GM18861 (cell line): ENCODE measurements around the gene OSBPL10.

Source experiments
- ATAC-seq: cut with Tn5 transposase; IDR thresholded peaks from one replicate; pipeline ENCODE4 v1.9.1; 2021; ENCODE audit not compliant: unreplicated experiment

Gene OSBPL10

DNA sequence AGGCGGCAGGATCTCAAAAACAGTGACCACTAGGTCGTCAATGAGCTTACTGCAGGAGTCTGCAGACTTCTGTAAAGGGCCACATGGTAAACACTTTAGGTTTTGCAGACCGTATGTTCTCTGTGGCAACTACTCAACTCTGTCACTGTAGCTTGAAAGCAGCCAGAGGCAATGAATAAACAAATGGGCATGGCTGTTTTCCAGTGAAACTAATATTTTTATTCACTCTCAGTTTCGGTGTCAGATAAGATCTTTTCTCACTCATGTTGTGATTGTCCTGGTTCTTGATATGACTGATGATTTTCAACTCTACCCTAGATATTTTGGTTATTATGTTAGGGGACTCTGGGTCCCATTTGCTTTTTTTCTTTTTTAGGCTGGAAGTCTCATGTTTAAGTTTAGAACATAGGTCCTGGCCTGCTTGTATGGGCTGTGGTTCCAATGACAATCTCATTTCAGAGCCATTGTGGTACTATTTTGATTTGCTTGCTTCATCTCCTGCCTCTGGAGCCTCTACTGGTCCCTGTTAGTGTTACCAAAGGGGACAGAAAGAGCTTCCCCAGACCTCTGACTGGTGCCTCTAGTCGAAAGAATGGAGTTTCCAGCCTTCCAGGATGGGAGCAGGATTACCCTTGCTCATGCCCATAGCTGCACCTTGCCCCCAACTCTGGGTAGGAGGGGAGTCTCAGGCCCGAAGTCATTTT, 226.3 kb downstream of the OSBPL10 start:
- ATAC-seq, result peak; percentile 94

DNA sequence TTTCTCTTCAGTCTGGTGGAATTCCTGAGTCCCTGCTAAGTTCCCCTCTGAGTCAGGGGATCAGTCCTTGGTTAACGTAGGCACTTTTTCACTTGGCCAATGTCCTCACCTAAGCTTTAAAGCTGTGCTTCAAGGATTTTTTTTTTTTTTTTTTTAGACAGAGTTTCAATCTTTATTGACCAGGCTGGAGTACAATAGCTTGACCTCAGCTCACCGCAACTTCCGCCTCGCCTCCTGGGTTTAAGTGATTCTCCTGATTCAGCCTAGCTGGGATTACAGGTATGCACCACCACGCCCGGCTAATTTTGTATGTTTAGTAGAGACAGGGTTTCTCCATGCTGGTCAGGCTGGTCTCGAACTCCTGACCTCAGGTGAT, 228.0 kb downstream of the OSBPL10 start:
- no peak for ATAC-seq

DNA sequence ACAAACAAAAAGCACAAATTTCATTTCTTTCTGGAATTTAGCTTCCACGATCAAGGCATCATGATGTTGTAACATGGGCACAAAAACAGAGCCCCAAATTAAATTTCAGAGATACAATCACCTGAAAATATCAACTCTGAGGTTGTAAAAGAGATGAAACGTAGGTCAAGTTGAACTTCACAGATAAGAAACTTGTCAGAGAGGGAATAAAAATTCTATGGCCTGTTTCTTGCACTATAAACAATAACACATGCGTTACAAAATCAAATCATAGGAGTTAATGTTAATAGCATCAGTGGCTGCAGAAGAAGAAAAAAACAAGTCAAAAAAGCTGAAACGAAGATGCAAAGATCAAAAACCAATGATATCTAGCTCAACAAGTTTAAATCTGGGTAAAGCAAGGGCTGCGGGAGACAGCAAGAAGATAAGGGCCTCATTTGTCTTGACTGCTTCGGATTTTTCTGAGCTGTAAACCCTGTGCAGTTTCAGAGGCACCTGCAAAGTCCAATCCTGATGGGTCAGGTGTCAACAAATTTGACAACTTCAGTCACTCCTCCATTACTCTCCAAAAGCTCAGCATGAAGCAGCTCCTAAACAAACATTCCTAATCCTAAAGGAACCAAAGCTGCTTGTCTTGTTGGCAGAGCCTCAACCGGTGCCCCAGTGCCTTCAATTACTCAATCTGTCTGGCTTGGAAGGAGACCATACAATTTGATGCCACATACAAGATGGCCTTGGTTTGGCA, 228.6 kb downstream of the OSBPL10 start:
- ATAC-seq, result no peak

DNA sequence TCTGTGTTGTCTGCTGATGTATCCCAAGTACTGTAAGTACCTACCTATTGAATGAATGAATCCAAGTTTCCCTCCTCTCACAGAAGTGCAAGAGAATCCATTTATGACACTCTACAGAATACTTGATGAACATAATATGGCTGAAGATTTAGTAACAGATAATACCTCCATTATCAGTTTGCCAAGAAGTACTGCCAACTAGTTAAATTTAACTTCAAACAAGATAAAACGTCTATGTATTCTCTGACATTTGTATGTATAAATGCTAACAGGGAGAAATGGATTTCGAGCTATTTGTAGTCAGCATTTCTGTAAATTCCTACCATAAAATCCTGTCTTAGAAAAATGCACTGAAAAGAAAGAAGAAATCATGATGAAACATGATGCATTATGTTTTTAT, 230.7 kb downstream of the OSBPL10 start:
- ATAC-seq, result no peak

DNA sequence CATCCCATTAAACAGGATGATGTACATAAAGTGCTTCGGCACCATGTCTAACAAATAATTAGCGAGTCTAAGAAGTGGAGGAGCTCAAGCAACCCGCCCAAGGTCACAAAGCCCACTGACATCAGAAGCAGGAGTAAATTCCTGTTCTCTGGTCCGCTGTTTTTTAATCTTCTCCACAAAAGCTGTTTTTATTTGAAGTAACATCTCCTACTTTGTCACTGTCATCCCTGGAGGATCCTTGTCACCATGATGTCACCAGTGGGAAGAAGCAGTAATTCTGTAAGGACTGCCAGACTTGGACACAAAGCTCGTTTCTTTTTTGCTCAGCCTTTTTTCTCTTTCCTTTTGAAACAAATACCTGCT, 232.1 kb downstream of the OSBPL10 start:
- no peak for ATAC-seq

DNA sequence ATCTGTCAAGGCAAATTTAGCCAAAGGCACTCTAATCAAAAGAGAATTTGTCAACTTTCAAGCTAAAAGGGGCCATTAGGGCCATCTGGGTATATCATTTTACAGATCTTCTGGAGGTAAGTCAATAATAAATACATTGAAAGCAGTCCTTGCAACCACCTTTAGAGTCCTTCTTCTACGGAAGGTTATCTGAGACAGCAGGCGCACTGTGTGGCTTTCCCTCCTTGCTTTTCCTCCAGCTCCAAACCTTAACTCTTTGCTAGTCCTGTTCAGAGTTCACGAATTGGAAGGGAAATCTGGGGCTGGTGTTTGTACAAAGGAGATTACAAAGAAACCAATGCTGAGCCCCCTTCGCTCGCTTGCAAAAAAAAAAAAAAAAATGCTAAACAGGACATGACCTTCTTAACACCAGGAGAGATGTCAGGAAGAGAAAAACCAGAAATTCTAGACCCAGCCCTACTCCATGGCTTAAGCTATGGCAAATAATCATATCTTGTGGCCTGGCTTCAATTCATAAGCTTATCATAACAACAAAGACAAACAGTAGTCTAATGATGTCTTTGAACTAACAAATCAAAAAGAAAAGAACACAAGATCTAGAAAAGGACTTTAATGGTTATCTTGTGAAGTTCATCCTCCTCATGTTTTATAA, 232.7 kb downstream of the OSBPL10 start:
- no peak for ATAC-seq

DNA sequence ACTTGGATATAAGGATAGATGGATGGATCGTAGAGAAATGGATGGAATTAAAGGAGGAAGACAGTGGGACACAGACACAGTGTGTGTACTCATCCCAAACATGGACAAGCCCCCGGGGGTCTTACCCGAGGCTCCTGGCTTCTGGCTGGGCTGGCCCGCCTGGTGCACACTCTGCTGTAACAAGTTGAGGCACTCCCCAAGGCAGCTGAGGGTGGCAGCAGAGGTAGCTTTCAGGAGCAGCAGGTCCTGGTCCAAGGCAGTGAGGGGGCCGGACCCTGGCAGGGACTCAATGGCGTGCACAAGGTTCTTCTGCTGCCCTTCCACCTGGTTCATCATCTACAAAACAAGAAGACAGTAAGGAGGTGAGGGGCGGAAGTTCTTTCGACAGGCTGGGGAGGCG, 233.3 kb downstream of the OSBPL10 start:
- no peak for ATAC-seq

DNA sequence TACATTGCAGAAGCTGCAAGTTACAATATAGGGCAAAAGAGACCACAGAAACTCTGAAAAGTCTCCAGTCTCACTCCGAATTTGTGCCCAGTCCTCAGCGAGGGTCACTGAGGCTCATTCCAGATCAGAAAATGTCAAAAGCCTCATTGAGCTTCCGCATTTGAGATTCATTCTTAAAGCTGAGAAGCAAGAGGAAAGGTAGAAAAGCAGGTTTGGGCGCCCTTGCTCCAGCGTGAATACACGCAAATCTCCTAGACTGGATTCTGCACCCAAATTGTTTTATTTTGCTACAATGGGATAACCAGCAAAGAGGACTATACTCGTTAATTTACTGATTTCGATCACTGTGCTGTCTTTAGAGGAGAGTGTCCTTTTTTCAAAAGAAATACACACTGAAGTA, 236.1 kb downstream of the OSBPL10 start:
- ATAC-seq, result no peak

DNA sequence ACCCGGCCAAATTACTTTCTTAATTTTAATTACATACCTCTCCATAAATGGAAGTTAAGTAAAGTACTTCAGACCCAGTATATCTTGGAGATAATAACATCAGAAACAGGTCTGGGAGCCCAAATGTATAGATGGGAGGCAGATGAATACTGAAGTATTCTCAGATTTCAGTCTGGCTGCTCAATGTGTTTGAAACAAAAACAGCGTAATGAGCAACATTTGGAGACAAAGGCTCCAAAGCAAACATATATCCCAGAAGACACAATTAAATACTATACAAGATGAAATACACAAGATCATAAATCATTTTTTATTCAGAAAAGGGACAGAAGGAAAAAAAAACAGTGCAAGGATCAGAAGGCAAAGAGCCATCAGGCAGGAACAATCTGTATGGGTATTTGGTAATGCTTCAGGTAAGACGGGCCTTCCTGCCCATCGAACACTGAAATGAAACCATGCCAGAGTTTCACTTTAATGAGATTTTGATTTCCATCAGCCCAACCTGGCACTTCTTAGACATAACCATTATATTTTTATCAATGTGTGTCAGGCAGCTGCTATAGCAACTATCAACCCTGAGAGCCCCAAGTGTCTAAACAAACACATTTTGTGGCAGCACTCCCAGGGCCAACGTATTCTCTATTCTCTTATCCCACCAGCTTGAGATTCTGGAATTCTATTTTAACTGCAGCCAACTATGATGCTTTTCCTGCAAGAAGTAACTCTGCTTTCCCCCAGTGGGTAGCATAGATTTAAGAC, 237.6 kb downstream of the OSBPL10 start:
- no peak for ATAC-seq

DNA sequence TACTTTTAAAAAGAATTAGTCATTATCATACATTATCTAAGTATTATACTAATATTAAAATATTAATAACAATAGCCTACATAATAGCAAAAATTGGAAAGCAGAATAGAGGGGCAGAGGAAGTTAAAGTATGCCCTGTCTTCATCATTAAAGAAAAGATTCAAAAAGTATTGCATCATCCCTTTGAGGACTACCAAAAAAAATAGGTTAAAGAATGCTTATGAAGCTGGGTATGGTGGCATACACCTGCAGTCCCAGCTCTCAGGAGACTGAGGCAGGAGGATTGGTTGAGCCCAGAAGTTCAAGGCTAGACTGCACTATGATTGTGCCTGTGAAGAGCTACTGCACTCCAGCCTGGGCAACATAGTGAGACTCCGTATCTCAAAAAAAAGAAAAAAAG, 240.7 kb downstream of the OSBPL10 start:
- ATAC-seq, result no peak

DNA sequence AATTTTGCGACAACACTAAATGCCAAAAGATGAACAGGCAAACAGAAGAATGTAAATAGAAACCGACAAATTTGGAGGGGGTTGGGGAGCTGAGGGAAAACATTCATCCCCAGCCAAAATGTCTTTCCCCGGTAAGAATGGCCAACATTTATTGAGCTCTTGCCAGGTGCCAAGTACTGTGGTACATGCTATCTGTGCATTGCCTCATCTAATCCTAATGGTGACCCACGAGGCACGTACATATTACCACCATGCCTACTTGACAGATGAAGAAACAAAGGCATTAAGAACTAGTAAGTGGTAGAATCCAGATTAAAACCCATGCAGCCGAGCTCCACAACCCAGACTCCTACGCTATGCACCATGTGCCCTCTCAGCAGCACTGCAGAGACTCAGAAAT, 242.7 kb downstream of the OSBPL10 start:
- no peak for ATAC-seq

DNA sequence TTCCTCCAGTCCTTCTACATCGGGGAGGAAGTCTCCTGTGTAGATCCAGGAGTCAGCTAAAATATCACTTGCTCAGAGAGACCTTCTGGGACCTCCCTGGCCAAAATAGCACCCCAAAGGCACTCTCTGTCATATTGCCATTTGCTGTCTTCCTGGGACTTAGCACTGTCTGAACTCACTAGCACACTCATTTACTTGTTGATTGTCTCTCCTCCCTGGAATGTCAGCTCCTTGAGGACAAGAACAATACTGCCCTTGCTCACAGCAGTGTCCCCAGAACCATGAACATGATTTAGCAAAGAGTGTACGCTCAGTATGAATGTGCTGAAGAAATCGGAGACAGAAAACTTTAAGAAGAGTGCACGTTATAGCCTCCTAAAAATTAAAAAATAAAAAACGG, 245.4 kb downstream of the OSBPL10 start:
- ATAC-seq, result no peak

DNA sequence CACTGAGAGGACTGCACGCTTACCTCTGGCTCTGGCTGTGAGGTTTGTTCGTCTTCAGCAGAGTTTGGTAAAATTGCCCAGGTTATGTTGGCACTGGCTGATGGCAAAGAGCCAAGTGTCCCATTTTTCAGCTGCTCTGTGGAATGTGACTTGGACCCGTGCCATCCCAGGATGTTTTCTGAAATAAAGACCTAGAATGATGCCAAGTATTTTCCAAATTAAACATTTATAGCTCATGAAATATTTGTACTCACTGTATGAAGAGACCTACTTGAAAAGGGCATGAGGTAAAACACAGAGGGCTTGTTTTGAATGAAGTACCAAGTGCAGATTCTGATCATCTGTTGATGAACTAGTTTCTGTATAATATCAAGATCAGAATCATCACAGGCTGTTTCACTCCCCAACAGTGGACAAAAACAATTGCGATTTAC, 247.8 kb downstream of the OSBPL10 start:
- ATAC-seq, result no peak

DNA sequence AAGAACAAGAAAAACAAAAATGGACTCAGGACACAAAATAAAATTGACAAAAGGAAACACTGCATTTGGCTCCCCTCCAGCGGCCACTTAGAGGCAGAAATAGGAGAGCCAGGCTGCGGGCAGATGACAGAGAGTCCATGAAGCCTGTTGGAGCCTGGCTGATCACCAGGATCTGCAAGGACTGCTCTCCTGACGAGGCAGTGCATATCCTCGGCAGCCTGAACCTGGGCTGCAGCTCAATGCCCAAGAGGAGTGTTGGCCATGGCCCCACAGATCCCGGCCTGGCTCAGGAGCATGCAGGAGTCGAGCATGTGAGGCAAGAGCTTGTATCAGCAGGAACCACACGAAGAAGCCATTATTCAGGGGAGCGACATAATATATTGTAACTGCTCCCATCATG, 248.5 kb downstream of the OSBPL10 start:
- no peak for ATAC-seq

DNA sequence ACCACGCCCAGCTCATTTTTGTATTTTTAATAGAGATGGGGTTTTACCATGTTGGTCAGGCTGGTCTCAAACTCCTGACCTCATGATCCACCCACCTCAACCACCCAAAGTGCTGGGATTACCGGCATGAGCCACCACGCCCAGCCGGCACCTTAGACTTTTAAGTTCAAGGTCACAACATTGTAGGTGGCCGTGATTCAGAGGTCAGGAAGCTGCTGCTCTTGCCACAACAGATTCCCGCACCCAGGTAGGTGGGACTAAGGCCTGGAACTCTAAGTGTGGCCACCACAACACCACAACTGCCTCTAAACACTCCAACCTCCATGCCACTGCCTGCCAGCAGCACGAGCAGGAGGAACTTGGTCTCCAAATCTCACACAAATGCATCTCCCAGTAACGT, 251.5 kb downstream of the OSBPL10 start:
- no peak for ATAC-seq

DNA sequence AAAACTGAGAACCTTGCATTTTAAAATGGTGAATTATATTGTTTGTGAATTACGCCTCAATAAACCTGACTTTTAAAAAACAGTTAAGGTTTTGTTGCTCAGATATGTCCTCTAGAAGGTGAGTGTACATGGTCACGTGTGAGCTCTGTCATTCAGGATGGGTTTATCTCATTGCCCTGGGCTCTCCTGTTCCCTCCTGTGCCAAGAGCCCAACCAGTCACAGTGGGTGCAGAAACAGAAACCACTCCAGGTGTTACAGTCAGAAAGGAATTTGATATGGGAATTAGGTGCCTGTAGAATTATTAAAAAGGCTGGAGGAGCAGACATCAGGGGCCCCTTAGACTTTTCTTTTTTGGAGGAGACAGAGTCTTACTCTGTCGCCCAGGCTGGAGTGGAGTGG, 252.0 kb downstream of the OSBPL10 start:
- ATAC-seq, result no peak

DNA sequence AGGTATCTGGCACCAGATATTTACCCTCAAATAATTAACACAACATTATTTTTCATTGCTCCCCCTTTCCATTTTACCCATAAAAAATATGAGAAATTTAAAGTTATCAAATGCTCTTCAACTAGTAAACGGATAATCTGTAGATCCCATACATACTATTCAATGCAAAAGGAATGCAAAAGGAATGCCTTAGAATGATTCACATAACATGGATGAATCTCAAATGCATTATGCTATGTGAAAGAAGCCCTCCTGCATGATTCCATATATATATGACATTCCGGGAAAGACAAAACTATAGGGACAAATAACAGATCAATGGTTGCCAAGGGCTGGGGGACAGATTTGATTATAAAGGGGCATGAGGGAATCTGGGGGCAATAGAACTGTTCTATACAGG, 252.7 kb downstream of the OSBPL10 start:
- ATAC-seq, result no peak

DNA sequence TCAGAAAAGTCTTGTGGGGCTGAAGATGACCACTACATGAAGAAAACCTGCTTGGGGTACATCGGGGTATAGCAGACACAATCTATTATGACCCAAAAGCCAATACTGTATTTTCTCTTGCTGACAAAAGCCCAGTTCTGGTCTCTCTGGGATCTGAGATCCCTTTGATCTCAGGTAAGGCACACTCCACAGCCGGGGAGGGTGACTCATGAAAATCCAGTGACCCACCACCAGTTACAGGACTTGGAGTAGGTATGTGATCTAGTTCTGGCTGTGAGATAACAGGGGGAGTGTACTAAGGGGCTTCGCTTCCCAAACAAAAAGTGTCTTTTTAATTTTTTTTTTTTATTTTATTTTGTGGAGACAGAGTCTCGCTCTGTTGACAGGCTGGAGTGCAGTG, 255.1 kb downstream of the OSBPL10 start:
- no peak for ATAC-seq

DNA sequence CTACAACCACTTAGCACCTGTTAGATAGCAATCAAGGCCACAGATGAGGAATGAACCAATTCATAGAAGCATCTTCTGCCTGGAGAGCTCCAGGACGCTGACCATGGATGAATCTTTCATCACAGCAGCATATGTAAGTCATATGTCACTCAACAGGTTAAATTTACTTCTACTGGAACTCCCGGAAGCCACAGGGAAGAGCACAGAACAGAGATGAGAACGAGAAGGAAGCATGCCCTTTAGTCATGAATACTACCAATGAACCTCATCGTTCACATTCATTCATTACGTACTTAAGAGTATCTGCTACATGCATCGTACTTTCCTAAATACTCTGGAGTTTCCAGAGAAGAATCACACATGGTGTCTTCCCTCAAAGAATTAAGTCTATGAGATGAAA, 255.5 kb downstream of the OSBPL10 start:
- no peak for ATAC-seq

DNA sequence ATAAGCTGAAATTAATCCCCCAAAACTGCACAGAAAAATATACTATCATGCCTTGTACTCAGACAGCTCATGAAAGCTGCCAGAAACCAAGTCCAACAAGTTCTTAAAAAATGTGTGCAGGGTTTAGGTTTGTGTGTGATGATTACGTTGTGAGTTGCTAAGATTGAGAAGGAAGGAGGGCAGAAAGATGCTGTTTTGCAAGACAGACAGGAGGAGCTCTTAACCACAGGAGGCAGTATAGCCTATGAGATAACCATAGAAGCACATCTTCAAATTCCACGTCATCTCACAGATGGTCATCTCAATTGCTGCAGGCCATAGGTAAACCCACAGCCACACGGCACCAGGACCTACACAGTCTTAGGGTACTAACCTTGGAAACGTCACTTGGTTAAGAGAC, 256.4 kb downstream of the OSBPL10 start:
- ATAC-seq, result no peak

DNA sequence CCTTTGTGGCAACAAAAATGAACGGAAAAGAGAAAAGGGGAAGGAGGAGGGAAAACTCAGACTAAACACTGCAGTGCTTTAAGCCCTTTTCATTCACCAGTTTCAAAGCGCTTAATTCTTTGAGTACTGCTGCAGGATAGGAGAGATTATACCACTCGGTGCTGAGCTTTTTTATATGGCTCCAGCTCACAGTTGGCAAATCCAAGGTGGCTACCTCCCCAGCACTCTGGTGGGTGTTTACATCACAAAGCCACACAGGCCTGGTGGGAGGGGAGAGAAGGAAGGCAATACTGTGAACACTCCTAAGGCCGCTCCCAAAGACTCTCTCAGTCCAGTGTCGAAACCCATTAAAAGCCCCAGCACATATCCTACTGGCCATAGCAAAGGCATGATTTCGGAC, 256.9 kb downstream of the OSBPL10 start:
- no peak for ATAC-seq

DNA sequence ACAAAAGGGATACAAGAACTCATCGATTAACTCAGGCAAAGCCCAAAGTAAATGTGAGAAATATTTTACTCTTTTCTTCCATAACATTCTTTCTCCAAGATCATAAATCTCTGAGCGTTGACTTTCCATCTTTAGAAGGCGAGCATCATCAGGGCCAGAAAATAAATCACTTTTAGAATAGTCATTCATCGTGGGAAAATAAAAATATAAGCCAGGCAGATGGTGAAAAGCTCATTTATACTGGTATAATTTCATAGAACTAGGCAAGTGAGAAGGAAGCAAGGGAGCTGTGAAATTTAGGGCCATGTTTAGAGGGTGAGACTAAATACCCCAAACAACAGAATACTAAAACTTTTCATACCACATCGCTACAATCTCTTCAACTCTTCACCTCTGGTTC, 257.4 kb downstream of the OSBPL10 start:
- ATAC-seq, result no peak
